ENCODE measurements around the gene RASGEF1C.
"Not testable (repeated sequence)": the region's sequence is repeated elsewhere in the genome, so short reads cannot be mapped to it uniquely, and the experiment has no call there.

RASGEF1C gene

DNA sequence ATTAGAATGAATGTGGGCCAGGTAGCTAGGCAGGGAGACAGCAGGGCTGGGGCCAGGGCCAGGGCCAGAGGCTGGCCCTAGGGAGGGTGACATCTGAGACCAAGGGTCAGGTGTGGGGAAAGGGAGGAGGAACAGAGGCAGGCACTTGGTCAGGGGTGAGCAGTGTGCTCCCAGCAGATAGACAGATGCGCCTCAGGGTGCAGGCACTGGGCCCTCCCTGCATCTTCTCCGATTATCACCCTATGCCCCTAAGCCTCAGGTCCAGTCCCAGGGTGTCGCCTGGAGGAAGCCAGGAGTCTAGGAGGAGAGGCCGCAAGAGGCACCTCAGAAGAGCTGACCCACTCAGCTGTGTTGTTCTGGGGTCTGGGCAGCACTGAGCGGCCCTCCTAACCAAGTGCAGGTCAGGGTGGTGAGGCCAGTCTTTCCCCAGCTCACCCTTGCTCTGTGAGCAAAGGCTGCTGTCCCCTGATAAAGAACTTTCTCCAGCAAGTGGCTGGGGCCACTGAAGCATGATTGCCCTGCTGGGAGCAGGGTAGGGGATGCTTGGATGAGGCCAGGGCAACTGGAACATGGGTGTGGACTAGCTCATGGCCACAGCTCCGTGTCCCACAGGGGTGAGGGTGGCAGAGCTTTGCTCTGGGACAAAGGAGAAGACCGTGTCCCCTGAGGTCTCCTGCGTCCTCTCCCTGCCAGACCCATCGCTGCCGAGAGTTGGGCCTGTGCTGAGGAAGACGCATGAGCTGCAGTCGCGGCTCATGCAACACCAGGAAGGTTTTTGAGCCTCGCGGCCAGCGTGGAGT is 2.1 kb upstream of the RASGEF1C start:
- no peak for DNase-seq (ENCODE audit: low read depth in 2 of 2)

- DNase-seq (ENCODE audit: low read depth in 2 of 2): not testable (repeated sequence)
Observed at GRCh38 chr5:180210077-180210476, 1.1 kb upstream of the RASGEF1C start.

- DNase-seq (ENCODE audit: low read depth in 2 of 2): no peak
Observed at GRCh38 chr5:180208435-180209081, 453 bp downstream of the RASGEF1C start.

GRCh38 chr5:180208038-180208434 is 975 bp downstream of the RASGEF1C start:
- DNase-seq (ENCODE audit: low read depth in 2 of 2): no peak

GRCh38 chr5:180207593-180207992 is 1.4 kb downstream of the RASGEF1C start:
- DNase-seq (ENCODE audit: low read depth in 2 of 2): no peak

DNA sequence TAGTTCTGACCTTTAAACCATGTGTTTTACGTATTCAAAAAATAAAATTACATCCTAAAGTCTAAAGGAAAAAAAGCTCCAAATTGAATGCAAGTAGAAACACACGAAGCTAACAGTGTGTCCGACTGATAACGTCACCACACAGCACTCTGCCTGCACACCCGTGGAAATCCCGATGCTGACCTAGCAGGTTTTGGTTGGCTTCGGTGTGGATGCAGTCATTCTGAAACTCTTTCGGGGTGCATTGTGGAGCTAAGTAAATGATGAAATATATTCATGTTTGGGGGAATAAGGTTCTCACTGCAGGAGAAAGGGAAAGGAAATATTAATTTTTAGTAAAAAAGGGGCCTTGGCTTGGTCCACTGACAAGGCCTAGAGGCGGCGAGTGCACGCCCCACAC is 2.0 kb downstream of the RASGEF1C start:
- DNase-seq (ENCODE audit: low read depth in 2 of 2): no peak

DNA sequence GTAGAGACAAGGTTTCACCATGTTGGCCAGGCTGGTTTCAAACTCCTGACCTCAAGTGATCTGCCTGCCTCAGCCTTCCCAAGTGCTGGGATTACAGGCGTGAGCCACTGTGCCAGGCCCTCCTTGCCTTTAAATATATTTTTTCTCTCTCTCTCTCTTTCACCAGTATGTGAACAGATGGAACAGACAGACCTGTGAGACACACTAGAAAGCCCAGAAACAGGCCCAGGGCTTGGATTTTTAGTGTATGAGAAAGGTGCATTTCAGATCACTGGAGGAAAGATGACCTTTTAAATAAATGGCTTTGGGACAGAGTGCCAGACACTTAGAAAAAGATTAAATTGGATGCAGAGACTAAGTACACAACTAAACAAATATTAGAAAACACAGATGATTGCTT is 3.1 kb downstream of the RASGEF1C start:
- DNase-seq (ENCODE audit: low read depth in 2 of 2): no peak

DNA sequence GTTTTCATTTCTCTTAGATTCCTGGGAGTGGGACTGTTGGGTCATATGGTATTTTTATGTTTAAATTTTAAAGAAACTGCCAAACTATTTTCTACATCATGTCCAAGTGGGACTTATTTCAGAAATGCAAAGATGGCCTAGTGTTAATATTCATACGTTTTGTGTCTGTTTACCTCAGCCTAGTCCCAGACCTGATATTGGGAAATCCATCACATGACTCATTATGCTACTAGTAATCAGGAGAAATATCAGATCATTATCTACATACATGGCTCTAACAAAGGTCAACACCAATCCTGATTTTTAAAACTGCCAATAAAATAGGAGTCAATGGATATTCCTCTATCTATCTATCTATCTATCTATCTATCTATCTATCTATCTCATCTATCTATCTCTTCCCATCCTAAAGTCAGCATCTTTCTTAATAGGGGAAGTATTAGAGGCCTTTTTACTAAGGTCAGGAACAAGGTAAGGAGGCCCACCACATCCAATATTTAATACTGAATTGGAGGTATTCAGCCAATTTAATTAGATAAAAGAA is 4.7 kb downstream of the RASGEF1C start:
- no peak for DNase-seq (ENCODE audit: low read depth in 2 of 2)

DNA sequence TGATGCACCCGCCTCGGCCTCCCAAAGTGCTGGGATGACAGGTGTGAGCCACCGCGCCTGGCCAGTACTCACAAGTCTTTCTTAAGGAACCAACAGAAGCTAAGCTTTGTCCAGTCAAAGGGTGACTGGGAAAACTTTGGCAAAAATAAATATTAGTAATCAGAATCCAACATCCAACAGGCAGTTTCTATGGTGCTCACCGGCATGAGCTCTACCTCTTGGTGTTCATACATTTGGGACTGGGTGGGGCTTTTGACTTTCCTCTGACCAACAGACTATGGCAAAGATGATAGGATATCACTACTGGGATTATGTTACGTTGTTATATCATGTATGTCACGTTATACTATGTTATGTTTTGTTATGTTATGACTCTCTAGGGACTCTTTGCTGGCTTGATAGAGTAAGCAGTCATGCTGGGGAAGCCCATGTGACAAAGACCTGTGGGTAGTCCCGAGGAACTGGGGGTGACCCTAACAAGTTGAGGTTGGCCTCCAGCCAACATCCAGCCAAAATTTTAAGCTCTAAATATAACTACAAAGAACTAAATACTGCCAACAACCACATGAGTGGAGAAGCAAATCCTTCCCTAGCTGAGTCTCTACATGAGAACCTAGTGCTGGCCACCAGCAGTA is 6.0 kb downstream of the RASGEF1C start:
- DNase-seq (ENCODE audit: low read depth in 2 of 2): no peak

DNA sequence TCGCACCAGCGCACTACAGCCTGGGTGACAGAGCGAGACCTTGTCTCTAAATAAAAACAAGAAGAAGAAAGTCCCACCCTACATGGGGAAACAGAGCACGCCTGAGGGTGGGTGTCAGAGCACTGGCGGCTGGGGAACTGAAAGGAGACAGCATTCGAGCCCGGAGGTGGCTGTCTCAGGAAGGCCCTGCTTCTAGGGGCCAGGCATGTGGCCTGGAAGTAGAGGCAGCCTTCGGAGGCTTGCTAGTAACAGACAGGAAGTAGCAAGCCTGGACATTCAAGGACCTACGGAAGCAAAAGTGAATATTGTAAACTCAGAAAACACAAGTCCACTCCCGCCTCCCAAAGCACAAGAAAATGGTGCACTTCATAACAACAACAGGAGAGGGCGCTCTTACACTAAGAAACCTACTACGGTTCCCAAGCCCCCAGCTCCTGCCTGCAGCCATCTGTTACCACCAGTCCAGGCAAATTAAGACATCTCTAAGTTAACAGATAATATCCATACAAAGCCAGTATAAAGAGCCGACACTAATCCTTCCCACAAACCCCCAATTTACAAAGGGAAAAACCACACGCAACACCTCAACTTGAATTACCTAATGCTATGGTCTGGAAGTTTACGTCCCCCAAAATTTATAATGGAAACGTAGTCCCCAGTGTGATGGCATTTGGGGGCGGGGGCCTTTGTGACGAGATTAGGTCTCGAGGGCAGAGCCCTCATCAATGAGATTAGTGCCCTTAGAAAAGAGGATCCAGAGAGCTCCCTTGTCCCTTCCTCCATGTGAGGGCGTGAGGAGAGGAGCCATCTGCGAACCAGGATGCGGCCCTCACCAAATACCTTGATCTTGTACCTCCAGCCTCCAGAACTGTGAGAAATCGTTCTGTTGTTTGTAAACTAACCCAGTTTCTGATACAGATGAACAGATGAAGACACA is 7.7 kb downstream of the RASGEF1C start:
- no peak for DNase-seq (ENCODE audit: low read depth in 2 of 2)

DNA sequence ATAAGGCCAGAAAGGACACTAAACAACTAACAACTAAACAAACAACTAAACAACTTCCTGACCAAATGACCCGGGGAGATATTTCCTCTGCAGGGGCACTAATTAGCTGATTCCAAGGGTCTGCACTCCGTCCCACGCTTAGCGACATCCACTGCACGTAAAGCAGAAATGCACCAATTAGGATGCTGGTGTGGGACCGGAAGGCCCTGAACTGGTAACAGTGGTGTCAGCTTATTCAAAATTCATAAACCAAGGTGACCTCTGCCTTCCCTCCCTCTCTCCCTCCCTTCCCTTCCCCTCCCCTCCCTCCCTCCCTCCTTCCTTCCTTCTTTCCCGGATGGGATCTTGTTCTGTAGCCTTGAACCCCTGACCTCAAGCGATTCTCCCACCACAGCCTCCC is 9.6 kb downstream of the RASGEF1C start:
- DNase-seq (ENCODE audit: low read depth in 2 of 2): no peak

GRCh38 chr5:180198208-180198607 is 10.8 kb downstream of the RASGEF1C start:
- DNase-seq (ENCODE audit: low read depth in 2 of 2): no peak

DNA sequence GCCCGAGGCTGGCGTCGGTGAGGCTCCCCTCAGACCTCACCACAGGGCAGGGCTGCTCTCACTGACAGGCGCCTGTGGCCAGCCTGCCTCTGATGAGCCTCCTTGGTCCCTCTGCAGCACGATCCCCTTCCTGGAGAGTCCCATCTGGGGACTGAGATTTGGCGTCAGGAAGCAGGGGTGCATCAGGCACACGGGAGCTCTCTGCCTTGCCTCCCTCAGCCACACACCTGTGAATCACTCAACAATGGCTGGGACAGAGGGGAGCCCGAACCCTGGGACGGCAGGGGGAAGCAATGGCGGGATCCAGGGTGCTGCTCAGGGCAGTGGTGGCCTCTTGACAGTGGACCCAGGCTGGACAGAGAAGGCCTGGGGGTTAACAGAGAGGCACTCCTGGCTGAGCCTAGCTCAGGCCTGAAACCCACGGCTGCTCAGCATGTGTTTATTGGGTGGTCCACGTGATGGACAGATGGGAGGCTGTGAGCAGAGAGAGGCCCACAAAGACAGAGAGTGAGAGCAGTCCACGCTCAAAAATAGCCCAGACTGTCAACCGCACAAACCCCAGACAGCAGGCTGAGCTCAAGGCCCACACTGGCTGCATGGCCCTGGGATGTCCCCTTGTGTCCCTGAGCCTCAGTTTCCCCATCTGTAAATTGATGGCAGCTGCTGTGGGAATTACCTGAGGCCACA is 11.9 kb downstream of the RASGEF1C start:
- no peak for DNase-seq (ENCODE audit: low read depth in 2 of 2)

GRCh38 chr5:180194410-180195345 is 14.3 kb downstream of the RASGEF1C start:
- DNase-seq (ENCODE audit: low read depth in 2 of 2): no peak

GRCh38 chr5:180193749-180194375 is 15.1 kb downstream of the RASGEF1C start:
- no peak for DNase-seq (ENCODE audit: low read depth in 2 of 2)

- no peak for DNase-seq (ENCODE audit: low read depth in 2 of 2)
Observed at GRCh38 chr5:180191716-180192115, 17.3 kb downstream of the RASGEF1C start.

DNA sequence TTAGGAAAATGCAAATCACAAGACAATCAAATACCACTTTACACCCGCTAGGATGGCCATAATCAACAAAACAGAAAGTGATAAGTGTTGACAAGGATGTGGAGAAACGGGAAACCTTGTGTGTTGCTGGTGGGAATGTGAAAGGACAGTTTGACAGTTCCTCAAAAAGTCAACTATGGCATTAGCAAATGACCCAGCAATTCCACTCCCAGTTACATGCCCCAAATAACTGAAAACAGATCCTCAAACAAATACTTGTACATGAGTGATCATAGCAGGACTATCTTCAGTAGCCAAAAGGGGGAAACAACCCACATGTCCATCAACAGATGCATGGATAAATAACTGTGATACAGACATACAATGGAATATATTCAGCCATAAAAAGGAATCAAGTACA is 21.2 kb downstream of the RASGEF1C start:
- no peak for DNase-seq (ENCODE audit: low read depth in 2 of 2)

GRCh38 chr5:180180846-180181245 is 28.2 kb downstream of the RASGEF1C start:
- no peak for DNase-seq (ENCODE audit: low read depth in 2 of 2)

GRCh38 chr5:180180421-180180820 is 28.6 kb downstream of the RASGEF1C start:
- DNase-seq (ENCODE audit: low read depth in 2 of 2): no peak

Measured in activated CD8-positive, alpha-beta memory T cell treated with anti-CD3 and anti-CD28 coated beads for 4 hours (primary cell).